ENCODE measurements around the gene AAK1. TPM values are rescaled to one million over a fixed set of nuclear protein-coding genes. Genes with fewer than 3 reads are reported as not detected.
A peak's percentile ranks its signal among the peaks of the same experiment; 100 is the strongest.

The AAK1 gene
- total and polyA plus RNA-seq, 7 donors: 7.8 to 95.2 (median 52.5) TPM

GRCh38 chr2:69594341-69594740 is 49.2 kb downstream of the AAK1 start:
- DNase-seq (no peak), ATAC-seq (peak; percentile 78 to 86 (median 85))
- TF ChIP-seq CTCF (IDR thresholded peaks at IDR 0.05): no peak
- intact Hi-C loops (cut with DNase I): no loop called here
- Histone ChIP-seq H3K4me1 (peaks cover 66% of the 10 kb centered on the region), H3K9me3 (no peaks in the 10 kb centered on the region), H3K36me3 (ENCODE audit: insufficient read depth in 1 of 2, low read depth in 1 of 2) (peaks cover 0 to 4% of the 10 kb centered on the region in 2 donors), H3K27me3 (ENCODE audit: insufficient read depth in 3 of 3, low read length in 2 of 3) (no peaks in the 10 kb centered on the region), H3K4me3 (peak overlapping the region; percentile 14), H3K27ac (peak overlapping the region; percentile 66)
- 41 to 59% (median 45%) methylated on average over 3 of the region's 3 CpGs for WGBS, 3 donors

DNA sequence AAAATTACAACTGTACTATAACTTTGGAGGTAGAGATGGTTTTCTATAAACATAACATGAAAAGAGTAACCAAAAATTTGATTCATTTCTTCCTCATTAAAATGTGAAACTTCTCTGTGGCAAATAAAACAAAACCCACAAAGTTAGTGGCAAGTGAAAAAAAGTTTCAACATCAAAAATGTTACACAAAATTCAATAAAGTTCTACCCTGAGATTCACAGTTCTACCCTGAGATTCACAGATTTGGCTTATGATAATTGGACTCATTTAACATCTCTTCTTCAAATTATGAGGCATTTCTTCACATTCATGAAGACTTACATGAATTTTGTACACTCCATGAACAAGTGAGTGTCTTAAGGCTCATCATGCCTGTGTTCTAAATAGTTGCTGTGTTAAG is 51.0 kb downstream of the AAK1 start:
- no peaks in the 10 kb centered on the region for H3K36me3 ChIP-seq (ENCODE audit: insufficient read depth in 1 of 2, low read depth in 1 of 2)
- no peaks in the 10 kb centered on the region for H3K27me3 ChIP-seq (ENCODE audit: insufficient read depth in 3 of 3, low read length in 2 of 3)
- no peak for DNase-seq
- ATAC-seq: no peak
- H3K27ac ChIP-seq: peak overlapping the region; percentile 78
- H3K4me3 ChIP-seq: no peak overlapping the region
- intact Hi-C loops (cut with DNase I): no loop called here
- no peaks in the 10 kb centered on the region for H3K9me3 ChIP-seq
- no peak for TF ChIP-seq CTCF (IDR thresholded peaks at IDR 0.05)
- H3K4me1 ChIP-seq: peaks cover 76% of the 10 kb centered on the region

DNA sequence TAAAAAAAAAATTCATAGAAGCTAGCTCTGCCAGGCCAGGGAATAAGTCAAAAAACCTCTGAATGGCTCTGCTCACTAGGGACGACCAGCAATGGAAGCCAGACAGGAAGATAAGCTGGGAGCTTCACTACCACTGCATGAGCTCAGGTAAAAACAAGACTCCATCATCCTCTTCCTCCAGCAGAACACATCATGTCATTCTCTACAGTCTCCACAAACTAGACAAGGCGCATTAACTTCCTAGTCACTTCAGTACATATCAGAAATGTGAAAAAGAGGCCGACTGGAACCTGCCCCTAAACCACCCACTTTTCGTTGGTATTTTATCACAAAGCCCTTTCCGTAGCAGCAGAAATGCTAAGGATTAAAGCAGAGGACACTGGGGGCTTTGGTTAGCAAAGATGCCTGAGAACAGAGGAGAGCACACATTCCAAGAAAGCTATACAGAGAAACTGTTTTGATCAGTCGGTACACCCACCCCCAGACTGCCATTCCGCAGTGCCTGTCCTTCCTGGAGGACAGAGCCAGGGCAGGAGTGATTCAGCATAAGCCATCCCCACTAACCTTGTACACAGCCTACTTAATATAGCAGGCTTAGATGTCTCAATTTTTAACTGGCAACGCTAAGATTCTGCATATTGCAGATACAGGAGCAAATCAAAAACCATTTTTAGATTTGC is 53.4 kb downstream of the AAK1 start:
- Histone ChIP-seq H3K27ac (peak overlapping the region; percentile 78), H3K27me3 (ENCODE audit: insufficient read depth in 3 of 3, low read length in 2 of 3) (no peaks in the 10 kb centered on the region), H3K36me3 (ENCODE audit: insufficient read depth in 1 of 2, low read depth in 1 of 2) (no peaks in the 10 kb centered on the region), H3K9me3 (no peaks in the 10 kb centered on the region), H3K4me1 (peaks cover 74% of the 10 kb centered on the region), H3K4me3 (peak overlapping the region; percentile 41)
- intact Hi-C loops (cut with DNase I): no loop called here
- WGBS, 3 donors: 58 to 63% (median 62%) methylated on average over 8 of the region's 8 CpGs
- no peak for TF ChIP-seq CTCF (IDR thresholded peaks at IDR 0.05)
- ATAC-seq (peak; percentile 84 to 90 (median 88)), DNase-seq (peak in 1 of 2 donors; percentile 27)

DNA sequence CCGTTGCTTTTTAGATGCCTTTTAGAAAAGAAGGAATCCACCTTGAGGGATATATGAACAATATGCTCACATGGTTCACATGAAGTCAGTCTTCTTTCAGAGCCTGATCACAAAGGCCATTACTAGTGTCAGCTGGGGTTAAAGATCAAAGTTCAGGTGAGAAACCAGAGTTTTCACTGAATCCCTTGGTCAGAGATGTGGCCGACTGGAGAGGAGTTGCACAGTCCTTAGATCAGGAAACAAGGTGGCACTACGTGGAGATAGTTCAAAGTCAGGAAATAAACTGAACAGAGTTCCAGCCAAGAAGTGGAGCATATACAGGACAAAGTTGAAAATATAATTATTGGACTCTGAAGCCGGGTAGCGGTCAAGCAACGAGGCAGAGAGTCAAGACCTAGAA is 54.6 kb downstream of the AAK1 start:
- no peak for ATAC-seq
- peaks cover 69% of the 10 kb centered on the region for H3K4me1 ChIP-seq

More for the DNA sequence above, 54.6 kb downstream of the AAK1 start:
- H3K4me3 ChIP-seq: no peak overlapping the region
- TF ChIP-seq CTCF (IDR thresholded peaks at IDR 0.05): no peak
- WGBS, 3 donors: 75 to 82% (median 79%) methylated on average over 6 of the region's 6 CpGs
- DNase-seq: no peak
- intact Hi-C loops (cut with DNase I): no loop called here
- no peaks in the 10 kb centered on the region for H3K9me3 ChIP-seq
- no peaks in the 10 kb centered on the region for H3K36me3 ChIP-seq (ENCODE audit: insufficient read depth in 1 of 2, low read depth in 1 of 2)
- peak overlapping the region; percentile 78 for H3K27ac ChIP-seq
- no peaks in the 10 kb centered on the region for H3K27me3 ChIP-seq (ENCODE audit: insufficient read depth in 3 of 3, low read length in 2 of 3)

All from psoas muscle (tissue), 8 donors.